Right forelimb (tissue), 1 donor: Measurements from ENCODE around the gene PAF1.
"Not testable (repeated sequence)": the region's sequence is repeated elsewhere in the genome, so short reads cannot be mapped to it uniquely, and the experiment has no call there.

ENCODE experiments used
- DNase-seq: peaks from one replicate; pipeline ENCODE4 v3.0.0-alpha.2; 2018

Gene PAF1

GRCh38 chr19:39351537-39352064, 39.3 kb downstream of the PAF1 start:
- no peak for DNase-seq

GRCh38 chr19:39350156-39350555, 40.8 kb downstream of the PAF1 start:
- no peak for DNase-seq

- DNase-seq, result no peak
Measured at GRCh38 chr19:39349326-39349725, 41.6 kb downstream of the PAF1 start.

GRCh38 chr19:39347332-39348164, 43.4 kb downstream of the PAF1 start:
- DNase-seq, result no peak

- DNase-seq, result no peak
Measured at GRCh38 chr19:39345956-39346355, 45.0 kb downstream of the PAF1 start.

- no peak for DNase-seq
Measured at GRCh38 chr19:39342647-39343305, 48.1 kb downstream of the PAF1 start.

GRCh38 chr19:39341719-39342604, 48.9 kb downstream of the PAF1 start, which contains the start of gene SAMD4B:
Gene SAMD4B (plus strand): TSS chr19:39342421. CDS start chr19:39356894, 14,473 bp downstream.
- DNase-seq, result peak; percentile 100

GRCh38 chr19:39341129-39341718, 49.7 kb downstream of the PAF1 start:
- no peak for DNase-seq

GRCh38 chr19:39340156-39340555, 50.8 kb downstream of the PAF1 start:
- not testable (repeated sequence) for DNase-seq

GRCh38 chr19:39339674-39340073, 51.2 kb downstream of the PAF1 start:
- no peak for DNase-seq

GRCh38 chr19:39336483-39336882, 54.4 kb downstream of the PAF1 start:
- no peak for DNase-seq
